H54 (cell line): Measurements from ENCODE around the gene PRKACG.

Experiments
- DNase-seq: peaks from one replicate; pipeline ENCODE4 v3.0.0; 2011; ENCODE audit warnings: low spot score, mixed read lengths; ENCODE audit not compliant: insufficient read length
- FAIRE-seq: peaks from 3 replicates; lab custom pipeline; 2011; peaks lifted over from hg19 to GRCh38; lab: Jason Lieb, UNC
- POLR2A ChIP-seq: IDR thresholded peaks from 2 replicates; pipeline ENCODE4 v1.6.1; 2011; ENCODE audit warnings: low read depth, mild to moderate bottlenecking, low read length

PRKACG gene

GRCh38 chr9:68964765-68965164 is 49.1 kb downstream of the PRKACG start:
- no peak for TF ChIP-seq POLR2A
- DNase-seq = no peak
- FAIRE-seq = no peak

GRCh38 chr9:68964102-68964541 is 49.8 kb downstream of the PRKACG start:
- no peak for FAIRE-seq
- no peak for TF ChIP-seq POLR2A
- DNase-seq = no peak

GRCh38 chr9:68963416-68963815 is 50.5 kb downstream of the PRKACG start:
- FAIRE-seq (no peak), DNase-seq (no peak)
- no peak for TF ChIP-seq POLR2A
